Measurements from ENCODE around the gene DISC1. TPM values are rescaled to one million over a fixed set of nuclear protein-coding genes. Genes with fewer than 3 reads are reported as not detected.

DISC1 gene
- total and polyA plus RNA-seq, 2 donors (not counting 1 experiment from before 2014, with no cell fraction given), result 2.7 to 4.3 TPM

GRCh38 chr1:232059726-232060374 is 433.3 kb downstream of the DISC1 start:
- H2AFZ ChIP-seq (ENCODE audit: insufficient read depth, low read depth, low read length, poor library complexity, severe bottlenecking), result no peak overlapping the region
- peaks cover 0 to 2% (median 0%) of the 10 kb centered on the region in 4 experiments for H3K27me3 ChIP-seq (replicated peaks in 1 of 4; ENCODE audit: control extremely low read depth in 1 of 4, control insufficient read depth in 3 of 4, insufficient read depth in 4 of 4, low read length in 3 of 4)
- H3K27ac ChIP-seq (ENCODE audit: low read length in 2 of 2), result no peak overlapping the region
- no peaks in the 10 kb centered on the region for H3K4me1 ChIP-seq (ENCODE audit: control insufficient read depth in 2 of 2, insufficient read depth in 2 of 2, low read length in 2 of 2)
- Mint-ChIP-seq H3K4me3 (no peak overlapping the region), H3K27me3 (no peaks in the 10 kb centered on the region), H3K27ac (no peak overlapping the region), H3K4me1 (no peaks in the 10 kb centered on the region), H3K9me3 (ENCODE audit: insufficient read depth) (no peaks in the 10 kb centered on the region)
- ChIA-PET CTCF (no interaction called here), POLR2A (no interaction called here)
- no peaks in the 10 kb centered on the region for H3K9me3 ChIP-seq (ENCODE audit: control extremely low read depth in 1 of 3, control insufficient read depth in 2 of 3, insufficient read depth in 1 of 3, low read length in 2 of 3)
- WGBS (ENCODE audit: insufficient coverage), result 78% methylated on average over 7 of the region's 8 CpGs
- DNase-seq (no peak), ATAC-seq (ENCODE audit: low read depth) (no peak)
- no peak overlapping the region for H3K4me2 ChIP-seq (replicated peaks; ENCODE audit: low read depth, low read length, poor library complexity, severe bottlenecking)
- H3K36me3 ChIP-seq (replicated peaks in 1 of 2; ENCODE audit: control extremely low read depth in 1 of 2, control insufficient read depth in 1 of 2, extremely low read depth in 1 of 2, insufficient read depth in 2 of 2, low read length in 1 of 2), result no peaks in the 10 kb centered on the region
- H3K9ac ChIP-seq (ENCODE audit: low read length), result no peak overlapping the region
- no peak overlapping the region for H3K4me3 ChIP-seq (ENCODE audit: control extremely low read depth in 1 of 5, extremely low read depth in 1 of 5, insufficient read depth in 1 of 5, low read depth in 2 of 5, low read length in 4 of 5)
- TF ChIP-seq CTCF (IDR thresholded peaks at IDR 0.05) (no peak), EZH2 (IDR thresholded peaks at IDR 0.05; ENCODE audit: borderline replicate concordance, insufficient read depth, low read depth, low read length, poor library complexity, severe bottlenecking) (no peak)
- intact Hi-C loops (cut with micrococcal nuclease), result no loop called here
- H3K79me2 ChIP-seq (ENCODE audit: control insufficient read depth, insufficient read depth, low read length), result no peaks in the 10 kb centered on the region
- H4K20me1 ChIP-seq (ENCODE audit: control insufficient read depth, insufficient read depth, low read length, poor library complexity, severe bottlenecking), result no peaks in the 10 kb centered on the region

- Histone ChIP-seq H4K20me1 (ENCODE audit: control insufficient read depth, insufficient read depth, low read length, poor library complexity, severe bottlenecking) (no peaks in the 10 kb centered on the region), H3K4me2 (replicated peaks; ENCODE audit: low read depth, low read length, poor library complexity, severe bottlenecking) (no peak overlapping the region), H3K4me1 (ENCODE audit: control insufficient read depth in 2 of 2, insufficient read depth in 2 of 2, low read length in 2 of 2) (no peaks in the 10 kb centered on the region), H3K27ac (ENCODE audit: low read length in 2 of 2) (no peak overlapping the region), H3K9me3 (ENCODE audit: control extremely low read depth in 1 of 3, control insufficient read depth in 2 of 3, insufficient read depth in 1 of 3, low read length in 2 of 3) (no peaks in the 10 kb centered on the region), H3K27me3 (replicated peaks in 1 of 4; ENCODE audit: control extremely low read depth in 1 of 4, control insufficient read depth in 3 of 4, insufficient read depth in 4 of 4, low read length in 3 of 4) (peaks cover 0 to 2% (median 0%) of the 10 kb centered on the region in 4 experiments), H3K36me3 (replicated peaks in 1 of 2; ENCODE audit: control extremely low read depth in 1 of 2, control insufficient read depth in 1 of 2, extremely low read depth in 1 of 2, insufficient read depth in 2 of 2, low read length in 1 of 2) (no peaks in the 10 kb centered on the region), H3K79me2 (ENCODE audit: control insufficient read depth, insufficient read depth, low read length) (no peaks in the 10 kb centered on the region), H3K4me3 (ENCODE audit: control extremely low read depth in 1 of 5, extremely low read depth in 1 of 5, insufficient read depth in 1 of 5, low read depth in 2 of 5, low read length in 4 of 5) (no peak overlapping the region), H3K9ac (ENCODE audit: low read length) (no peak overlapping the region), H2AFZ (ENCODE audit: insufficient read depth, low read depth, low read length, poor library complexity, severe bottlenecking) (no peak overlapping the region)
- intact Hi-C loops (cut with micrococcal nuclease), result no loop called here
- DNase-seq, result no peak
- no peak for ATAC-seq (ENCODE audit: low read depth)
- H3K9me3 Mint-ChIP-seq (ENCODE audit: insufficient read depth), result no peaks in the 10 kb centered on the region
- 100% methylated on average over 2 of the region's 3 CpGs for WGBS (ENCODE audit: insufficient coverage)
- H3K27ac Mint-ChIP-seq, result no peak overlapping the region
- TF ChIP-seq EZH2 (IDR thresholded peaks at IDR 0.05; ENCODE audit: borderline replicate concordance, insufficient read depth, low read depth, low read length, poor library complexity, severe bottlenecking), result no peak
- TF ChIP-seq CTCF (IDR thresholded peaks at IDR 0.05), result no peak
- CTCF ChIA-PET, result no interaction called here
- POLR2A ChIA-PET, result no interaction called here
- no peaks in the 10 kb centered on the region for H3K4me1 Mint-ChIP-seq
- no peaks in the 10 kb centered on the region for H3K27me3 Mint-ChIP-seq
- H3K4me3 Mint-ChIP-seq, result no peak overlapping the region
Observed at GRCh38 chr1:232062967-232063366, 436.4 kb downstream of the DISC1 start.
